HepG2 (cell line): Measurements from ENCODE around the gene TNS1. TPM values are rescaled to one million over a fixed set of nuclear protein-coding genes. Genes with fewer than 3 reads are reported as not detected.

Experiments used
- DNMT1 ChIP-seq: sonication (generic); formaldehyde crosslinking; IDR thresholded peaks from 2 replicates; pipeline ENCODE4 v1.5.1; 2020; ENCODE audit warnings: mild to moderate bottlenecking, missing genetic modification reagents
- NCOR1 ChIP-seq: fragments of 200-600 bp; sonication (generic); IDR thresholded peaks from 2 replicates; pipeline ENCODE4 v1.7.0; 2017; ENCODE audit warnings: antibody characterized with exemption, low read length, borderline replicate concordance
- SNAPC2 ChIP-seq: sonication (generic); formaldehyde crosslinking; IDR thresholded peaks from 2 replicates; pipeline ENCODE4 v1.8.1; 2022; ENCODE audit warnings: mild to moderate bottlenecking, missing genetic modification reagents
- polyA plus RNA-seq, 8 experiments: library from polyadenylated mRNA; depleted of rRNA in 3 of 8; stranded (reverse) in 7 of 8; unstranded in 1 of 8; fragments of >200 nt; fragmentation: Illumina TruSeq in 4 of 8; extraction: Trizol in 4 of 8; gene quantifications; 2 replicates each; pipeline versions ENCODE4 v1.2.1 to v1.2.3, GENCODE V29; 2011 to 2016; ENCODE audit warnings: low read depth in 4 of 8, missing spikeins in 1 of 8, mixed read lengths in 1 of 8; ENCODE audit not compliant: insufficient read depth in 1 of 8
- total RNA-seq, 5 experiments: library from RNA; depleted of rRNA; stranded (reverse); fragments of >200 nt; fragmentation: Illumina TruSeq; extraction: Trizol; gene quantifications; 2 replicates each; pipeline ENCODE4 v1.2.3, GENCODE V29; 2016; ENCODE audit warnings: low read depth in 1 of 5
- TF ChIP-seq, protein P1 (sequence below): sonication (generic); formaldehyde crosslinking; IDR thresholded peaks from 2 replicates; pipeline ENCODE4 v1.9.0; 2021; ENCODE audit warnings: mild to moderate bottlenecking, missing genetic modification reagents
- TF ChIP-seq, protein P2 (sequence below): sonication (generic); formaldehyde crosslinking; IDR thresholded peaks from 2 replicates; pipeline ENCODE4 v1.4.0; 2020; ENCODE audit warnings: missing genetic modification reagents, borderline replicate concordance
- TF ChIP-seq, protein P3 (sequence below): sonication (generic); formaldehyde crosslinking; IDR thresholded peaks from 2 replicates; pipeline ENCODE4 v1.4.0; 2020; ENCODE audit warnings: missing genetic modification reagents

Gene TNS1
- total and polyA plus RNA-seq, 2 of the 13 experiments (the other 11 are each of a cell fraction or from before 2014, with no cell fraction given): 1.9 to 118 TPM

DNA sequence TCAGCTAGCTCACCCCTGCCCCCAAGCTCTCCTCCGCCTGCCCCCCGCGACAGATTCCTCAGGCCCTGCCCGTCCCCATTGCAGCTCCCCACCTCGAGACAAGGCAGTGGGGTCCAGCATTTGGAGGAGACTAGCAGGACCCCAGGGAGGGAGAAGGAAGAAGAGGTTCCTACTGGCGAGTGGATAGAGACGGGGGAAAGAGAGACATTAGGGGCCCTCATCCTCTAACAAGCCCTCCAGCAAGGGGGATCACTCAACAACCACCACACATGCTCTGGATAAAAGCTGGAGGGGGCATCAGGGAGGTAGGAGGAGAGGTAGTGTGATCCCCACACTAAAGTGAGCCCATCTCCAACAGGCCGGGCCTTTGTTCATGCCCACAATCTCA, 8.9 kb upstream of the TNS1 start (continued):
- TF ChIP-seq, protein P1, sequence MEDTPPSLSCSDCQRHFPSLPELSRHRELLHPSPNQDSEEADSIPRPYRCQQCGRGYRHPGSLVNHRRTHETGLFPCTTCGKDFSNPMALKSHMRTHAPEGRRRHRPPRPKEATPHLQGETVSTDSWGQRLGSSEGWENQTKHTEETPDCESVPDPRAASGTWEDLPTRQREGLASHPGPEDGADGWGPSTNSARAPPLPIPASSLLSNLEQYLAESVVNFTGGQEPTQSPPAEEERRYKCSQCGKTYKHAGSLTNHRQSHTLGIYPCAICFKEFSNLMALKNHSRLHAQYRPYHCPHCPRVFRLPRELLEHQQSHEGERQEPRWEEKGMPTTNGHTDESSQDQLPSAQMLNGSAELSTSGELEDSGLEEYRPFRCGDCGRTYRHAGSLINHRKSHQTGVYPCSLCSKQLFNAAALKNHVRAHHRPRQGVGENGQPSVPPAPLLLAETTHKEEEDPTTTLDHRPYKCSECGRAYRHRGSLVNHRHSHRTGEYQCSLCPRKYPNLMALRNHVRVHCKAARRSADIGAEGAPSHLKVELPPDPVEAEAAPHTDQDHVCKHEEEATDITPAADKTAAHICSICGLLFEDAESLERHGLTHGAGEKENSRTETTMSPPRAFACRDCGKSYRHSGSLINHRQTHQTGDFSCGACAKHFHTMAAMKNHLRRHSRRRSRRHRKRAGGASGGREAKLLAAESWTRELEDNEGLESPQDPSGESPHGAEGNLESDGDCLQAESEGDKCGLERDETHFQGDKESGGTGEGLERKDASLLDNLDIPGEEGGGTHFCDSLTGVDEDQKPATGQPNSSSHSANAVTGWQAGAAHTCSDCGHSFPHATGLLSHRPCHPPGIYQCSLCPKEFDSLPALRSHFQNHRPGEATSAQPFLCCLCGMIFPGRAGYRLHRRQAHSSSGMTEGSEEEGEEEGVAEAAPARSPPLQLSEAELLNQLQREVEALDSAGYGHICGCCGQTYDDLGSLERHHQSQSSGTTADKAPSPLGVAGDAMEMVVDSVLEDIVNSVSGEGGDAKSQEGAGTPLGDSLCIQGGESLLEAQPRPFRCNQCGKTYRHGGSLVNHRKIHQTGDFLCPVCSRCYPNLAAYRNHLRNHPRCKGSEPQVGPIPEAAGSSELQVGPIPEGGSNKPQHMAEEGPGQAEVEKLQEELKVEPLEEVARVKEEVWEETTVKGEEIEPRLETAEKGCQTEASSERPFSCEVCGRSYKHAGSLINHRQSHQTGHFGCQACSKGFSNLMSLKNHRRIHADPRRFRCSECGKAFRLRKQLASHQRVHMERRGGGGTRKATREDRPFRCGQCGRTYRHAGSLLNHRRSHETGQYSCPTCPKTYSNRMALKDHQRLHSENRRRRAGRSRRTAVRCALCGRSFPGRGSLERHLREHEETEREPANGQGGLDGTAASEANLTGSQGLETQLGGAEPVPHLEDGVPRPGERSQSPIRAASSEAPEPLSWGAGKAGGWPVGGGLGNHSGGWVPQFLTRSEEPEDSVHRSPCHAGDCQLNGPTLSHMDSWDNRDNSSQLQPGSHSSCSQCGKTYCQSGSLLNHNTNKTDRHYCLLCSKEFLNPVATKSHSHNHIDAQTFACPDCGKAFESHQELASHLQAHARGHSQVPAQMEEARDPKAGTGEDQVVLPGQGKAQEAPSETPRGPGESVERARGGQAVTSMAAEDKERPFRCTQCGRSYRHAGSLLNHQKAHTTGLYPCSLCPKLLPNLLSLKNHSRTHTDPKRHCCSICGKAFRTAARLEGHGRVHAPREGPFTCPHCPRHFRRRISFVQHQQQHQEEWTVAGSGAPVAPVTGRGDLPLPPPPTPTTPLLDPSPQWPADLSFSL (CRISPR knock-in tag): no peak
- TF ChIP-seq DNMT1 (CRISPR knock-in tag) (no peak), NCOR1 (no peak), SNAPC2 (CRISPR knock-in tag) (no peak)
- TF ChIP-seq, protein P2, sequence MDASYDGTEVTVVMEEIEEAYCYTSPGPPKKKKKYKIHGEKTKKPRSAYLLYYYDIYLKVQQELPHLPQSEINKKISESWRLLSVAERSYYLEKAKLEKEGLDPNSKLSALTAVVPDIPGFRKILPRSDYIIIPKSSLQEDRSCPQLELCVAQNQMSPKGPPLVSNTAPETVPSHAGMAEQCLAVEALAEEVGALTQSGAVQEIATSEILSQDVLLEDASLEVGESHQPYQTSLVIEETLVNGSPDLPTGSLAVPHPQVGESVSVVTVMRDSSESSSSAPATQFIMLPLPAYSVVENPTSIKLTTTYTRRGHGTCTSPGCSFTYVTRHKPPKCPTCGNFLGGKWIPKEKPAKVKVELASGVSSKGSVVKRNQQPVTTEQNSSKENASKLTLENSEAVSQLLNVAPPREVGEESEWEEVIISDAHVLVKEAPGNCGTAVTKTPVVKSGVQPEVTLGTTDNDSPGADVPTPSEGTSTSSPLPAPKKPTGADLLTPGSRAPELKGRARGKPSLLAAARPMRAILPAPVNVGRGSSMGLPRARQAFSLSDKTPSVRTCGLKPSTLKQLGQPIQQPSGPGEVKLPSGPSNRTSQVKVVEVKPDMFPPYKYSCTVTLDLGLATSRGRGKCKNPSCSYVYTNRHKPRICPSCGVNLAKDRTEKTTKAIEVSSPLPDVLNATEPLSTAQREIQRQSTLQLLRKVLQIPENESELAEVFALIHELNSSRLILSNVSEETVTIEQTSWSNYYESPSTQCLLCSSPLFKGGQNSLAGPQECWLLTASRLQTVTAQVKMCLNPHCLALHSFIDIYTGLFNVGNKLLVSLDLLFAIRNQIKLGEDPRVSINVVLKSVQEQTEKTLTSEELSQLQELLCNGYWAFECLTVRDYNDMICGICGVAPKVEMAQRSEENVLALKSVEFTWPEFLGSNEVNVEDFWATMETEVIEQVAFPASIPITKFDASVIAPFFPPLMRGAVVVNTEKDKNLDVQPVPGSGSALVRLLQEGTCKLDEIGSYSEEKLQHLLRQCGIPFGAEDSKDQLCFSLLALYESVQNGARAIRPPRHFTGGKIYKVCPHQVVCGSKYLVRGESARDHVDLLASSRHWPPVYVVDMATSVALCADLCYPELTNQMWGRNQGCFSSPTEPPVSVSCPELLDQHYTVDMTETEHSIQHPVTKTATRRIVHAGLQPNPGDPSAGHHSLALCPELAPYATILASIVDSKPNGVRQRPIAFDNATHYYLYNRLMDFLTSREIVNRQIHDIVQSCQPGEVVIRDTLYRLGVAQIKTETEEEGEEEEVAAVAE: no peak
- TF ChIP-seq, protein P3, sequence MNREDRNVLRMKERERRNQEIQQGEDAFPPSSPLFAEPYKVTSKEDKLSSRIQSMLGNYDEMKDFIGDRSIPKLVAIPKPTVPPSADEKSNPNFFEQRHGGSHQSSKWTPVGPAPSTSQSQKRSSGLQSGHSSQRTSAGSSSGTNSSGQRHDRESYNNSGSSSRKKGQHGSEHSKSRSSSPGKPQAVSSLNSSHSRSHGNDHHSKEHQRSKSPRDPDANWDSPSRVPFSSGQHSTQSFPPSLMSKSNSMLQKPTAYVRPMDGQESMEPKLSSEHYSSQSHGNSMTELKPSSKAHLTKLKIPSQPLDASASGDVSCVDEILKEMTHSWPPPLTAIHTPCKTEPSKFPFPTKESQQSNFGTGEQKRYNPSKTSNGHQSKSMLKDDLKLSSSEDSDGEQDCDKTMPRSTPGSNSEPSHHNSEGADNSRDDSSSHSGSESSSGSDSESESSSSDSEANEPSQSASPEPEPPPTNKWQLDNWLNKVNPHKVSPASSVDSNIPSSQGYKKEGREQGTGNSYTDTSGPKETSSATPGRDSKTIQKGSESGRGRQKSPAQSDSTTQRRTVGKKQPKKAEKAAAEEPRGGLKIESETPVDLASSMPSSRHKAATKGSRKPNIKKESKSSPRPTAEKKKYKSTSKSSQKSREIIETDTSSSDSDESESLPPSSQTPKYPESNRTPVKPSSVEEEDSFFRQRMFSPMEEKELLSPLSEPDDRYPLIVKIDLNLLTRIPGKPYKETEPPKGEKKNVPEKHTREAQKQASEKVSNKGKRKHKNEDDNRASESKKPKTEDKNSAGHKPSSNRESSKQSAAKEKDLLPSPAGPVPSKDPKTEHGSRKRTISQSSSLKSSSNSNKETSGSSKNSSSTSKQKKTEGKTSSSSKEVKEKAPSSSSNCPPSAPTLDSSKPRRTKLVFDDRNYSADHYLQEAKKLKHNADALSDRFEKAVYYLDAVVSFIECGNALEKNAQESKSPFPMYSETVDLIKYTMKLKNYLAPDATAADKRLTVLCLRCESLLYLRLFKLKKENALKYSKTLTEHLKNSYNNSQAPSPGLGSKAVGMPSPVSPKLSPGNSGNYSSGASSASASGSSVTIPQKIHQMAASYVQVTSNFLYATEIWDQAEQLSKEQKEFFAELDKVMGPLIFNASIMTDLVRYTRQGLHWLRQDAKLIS (CRISPR knock-in tag): no peak
